ENCODE measurements around the gene UGT1A8.

The UGT1A8 gene

DNA sequence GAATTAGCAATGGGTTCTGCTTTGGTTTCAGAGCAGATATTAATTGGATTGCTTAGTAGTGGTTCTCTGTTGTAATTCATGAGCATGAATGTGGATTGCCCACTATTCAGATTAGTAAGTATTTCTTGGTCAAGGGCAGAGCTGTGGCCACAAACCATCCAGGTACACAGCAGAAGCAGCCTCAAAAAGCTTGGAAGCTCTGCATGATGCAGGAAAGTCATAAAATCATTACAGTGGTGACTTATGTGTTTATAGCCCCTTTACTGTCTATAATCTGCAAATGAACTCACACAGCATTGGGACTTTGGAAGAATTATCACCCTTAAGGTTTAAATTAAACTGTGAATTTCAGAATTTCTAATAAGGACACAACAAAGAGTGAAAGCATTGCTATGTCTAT, 140.7 kb downstream of the UGT1A8 start:
- FAIRE-seq = no peak

DNA sequence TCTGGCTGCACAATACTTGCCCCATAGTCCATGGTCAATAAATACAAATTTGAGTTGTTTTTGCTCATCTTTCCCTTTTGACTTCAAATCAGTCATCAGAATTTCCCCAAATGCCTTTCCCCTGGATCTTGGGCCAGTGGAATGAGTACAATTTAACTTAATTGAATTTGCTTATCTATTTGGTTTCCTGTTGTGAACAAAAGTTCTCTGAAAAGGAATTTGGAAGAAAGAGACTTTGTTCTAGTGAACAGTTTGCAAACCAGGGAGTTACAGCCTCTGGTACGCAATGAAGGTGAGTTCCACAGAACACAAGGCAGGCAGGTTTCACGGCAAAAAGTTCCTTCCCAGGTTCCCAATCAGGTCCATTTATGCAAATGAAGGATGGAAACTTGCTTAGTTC, 141.4 kb downstream of the UGT1A8 start:
- FAIRE-seq (no peak), DNase-seq (ENCODE audit: insufficient read length, low spot score) (no peak)

More for the DNA sequence above, 140.7 kb downstream of the UGT1A8 start:
- no peak for DNase-seq (ENCODE audit: insufficient read length, low spot score)

GRCh38 chr2:233760043-233760442, 142.6 kb downstream of the UGT1A8 start, which contains the start of gene UGT1A1:
UGT1A1 (plus strand) TSS chr2:233760270; CDS start chr2:233760288, 18 bp downstream.
- DNase-seq (ENCODE audit: insufficient read length, low spot score) (no peak), FAIRE-seq (no peak)

DNA sequence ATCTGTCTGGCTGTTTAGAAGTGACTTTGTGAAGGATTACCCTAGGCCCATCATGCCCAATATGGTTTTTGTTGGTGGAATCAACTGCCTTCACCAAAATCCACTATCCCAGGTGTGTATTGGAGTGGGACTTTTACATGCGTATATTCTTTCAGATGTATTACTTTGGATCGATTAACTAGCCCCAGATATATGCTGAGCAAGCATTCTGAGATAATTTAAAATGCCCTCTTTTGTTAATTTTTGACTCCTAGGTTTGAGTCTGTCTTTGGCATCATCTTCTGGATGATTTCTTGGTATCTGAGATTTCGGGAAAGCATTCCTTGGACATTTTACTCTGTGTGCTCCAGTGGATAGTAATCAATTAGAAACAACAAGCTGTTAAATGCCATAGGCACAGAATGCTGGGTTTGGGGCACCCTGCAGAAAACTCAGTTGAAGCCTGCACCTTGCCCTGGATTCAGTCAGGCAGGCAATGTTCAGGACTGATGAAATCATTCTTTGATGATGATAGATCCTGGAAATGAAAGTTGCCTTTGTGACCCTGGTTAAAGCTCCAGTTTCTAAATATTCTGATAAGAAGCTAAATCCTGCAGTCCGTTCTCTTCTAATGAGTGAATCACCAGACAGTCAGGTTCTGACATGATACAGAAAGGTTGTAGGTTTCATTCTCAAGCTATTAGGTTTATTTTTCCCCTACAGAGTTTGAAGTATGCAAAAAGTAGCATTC, 143.8 kb downstream of the UGT1A8 start:
- FAIRE-seq = no peak
- DNase-seq (ENCODE audit: insufficient read length, low spot score) = no peak

- no peak for FAIRE-seq
- no peak for DNase-seq (ENCODE audit: insufficient read length, low spot score)
These were observed 146.8 kb downstream of the UGT1A8 start for GRCh38 chr2:233764264-233764663.

DNA sequence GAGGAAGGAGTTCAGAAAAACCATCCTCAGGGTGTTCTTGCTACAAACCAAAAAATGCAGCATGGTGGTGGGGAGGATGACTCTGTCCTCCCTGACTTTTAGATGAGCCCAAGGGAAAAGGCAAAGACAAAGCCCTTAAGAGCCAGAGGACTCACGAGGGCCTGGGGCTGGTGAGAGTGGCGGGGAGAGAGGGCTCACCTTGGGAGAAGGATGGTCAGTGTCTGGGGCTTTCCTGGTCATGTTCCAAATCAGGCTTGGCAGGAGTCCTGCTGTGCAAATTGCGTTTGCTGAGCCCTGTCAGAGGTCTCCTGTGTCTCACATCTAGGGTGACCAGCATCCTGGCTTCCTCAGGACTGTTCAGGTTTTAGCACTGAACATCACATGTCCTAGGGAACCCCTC, 147.3 kb downstream of the UGT1A8 start:
- DNase-seq (ENCODE audit: insufficient read length, low spot score) (no peak), FAIRE-seq (no peak)

DNA sequence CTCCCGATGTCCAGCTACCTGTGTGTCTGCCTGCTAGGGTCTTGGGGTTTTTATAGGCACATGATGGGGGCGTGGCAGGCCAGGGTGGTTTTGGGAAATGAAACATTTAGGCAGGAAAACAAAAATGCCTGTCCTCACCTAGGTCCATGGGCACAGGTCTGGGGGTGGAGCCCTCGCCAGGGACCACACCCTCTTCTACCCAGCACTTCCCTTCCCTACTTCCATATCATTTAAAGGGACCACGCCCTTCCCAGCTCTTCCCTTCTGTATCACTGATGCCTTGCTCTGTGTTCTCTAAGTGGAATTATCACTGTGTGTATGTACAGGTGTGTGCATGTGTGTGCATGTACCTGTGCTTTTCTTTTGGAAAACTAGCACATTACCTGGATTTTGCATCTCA, 149.0 kb downstream of the UGT1A8 start:
- FAIRE-seq (no peak), DNase-seq (ENCODE audit: insufficient read length, low spot score) (no peak)

DNA sequence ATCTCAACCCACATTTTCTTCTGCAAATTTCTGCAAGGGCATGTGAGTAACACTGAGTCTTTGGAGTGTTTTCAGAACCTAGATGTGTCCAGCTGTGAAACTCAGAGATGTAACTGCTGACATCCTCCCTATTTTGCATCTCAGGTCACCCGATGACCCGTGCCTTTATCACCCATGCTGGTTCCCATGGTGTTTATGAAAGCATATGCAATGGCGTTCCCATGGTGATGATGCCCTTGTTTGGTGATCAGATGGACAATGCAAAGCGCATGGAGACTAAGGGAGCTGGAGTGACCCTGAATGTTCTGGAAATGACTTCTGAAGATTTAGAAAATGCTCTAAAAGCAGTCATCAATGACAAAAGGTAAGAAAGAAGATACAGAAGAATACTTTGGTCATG, 150.6 kb downstream of the UGT1A8 start:
- DNase-seq (ENCODE audit: insufficient read length, low spot score) = no peak
- no peak for FAIRE-seq

- no peak for DNase-seq (ENCODE audit: insufficient read length, low spot score)
- FAIRE-seq = no peak
These were observed 151.8 kb downstream of the UGT1A8 start for GRCh38 chr2:233769260-233769659.

DNA sequence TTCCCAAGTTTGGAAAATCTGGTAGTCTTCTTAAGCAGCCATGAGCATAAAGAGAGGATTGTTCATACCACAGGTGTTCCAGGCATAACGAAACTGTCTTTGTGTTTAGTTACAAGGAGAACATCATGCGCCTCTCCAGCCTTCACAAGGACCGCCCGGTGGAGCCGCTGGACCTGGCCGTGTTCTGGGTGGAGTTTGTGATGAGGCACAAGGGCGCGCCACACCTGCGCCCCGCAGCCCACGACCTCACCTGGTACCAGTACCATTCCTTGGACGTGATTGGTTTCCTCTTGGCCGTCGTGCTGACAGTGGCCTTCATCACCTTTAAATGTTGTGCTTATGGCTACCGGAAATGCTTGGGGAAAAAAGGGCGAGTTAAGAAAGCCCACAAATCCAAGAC, 154.7 kb downstream of the UGT1A8 start:
- DNase-seq (ENCODE audit: insufficient read length, low spot score) = no peak
- no peak for FAIRE-seq

DNA sequence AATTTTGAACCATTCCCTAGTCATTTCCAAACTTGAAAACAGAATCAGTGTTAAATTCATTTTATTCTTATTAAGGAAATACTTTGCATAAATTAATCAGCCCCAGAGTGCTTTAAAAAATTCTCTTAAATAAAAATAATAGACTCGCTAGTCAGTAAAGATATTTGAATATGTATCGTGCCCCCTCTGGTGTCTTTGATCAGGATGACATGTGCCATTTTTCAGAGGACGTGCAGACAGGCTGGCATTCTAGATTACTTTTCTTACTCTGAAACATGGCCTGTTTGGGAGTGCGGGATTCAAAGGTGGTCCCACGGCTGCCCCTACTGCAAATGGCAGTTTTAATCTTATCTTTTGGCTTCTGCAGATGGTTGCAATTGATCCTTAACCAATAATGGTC, 155.2 kb downstream of the UGT1A8 start:
- FAIRE-seq = no peak
- DNase-seq (ENCODE audit: insufficient read length, low spot score) = no peak

- FAIRE-seq = no peak
These were observed 156.4 kb downstream of the UGT1A8 start for GRCh38 chr2:233773854-233774253.

GRCh38 chr2:233775414-233775813, 158.0 kb downstream of the UGT1A8 start:
- DNase-seq (ENCODE audit: insufficient read length, low spot score) (no peak), FAIRE-seq (no peak)

More at GRCh38 chr2:233773854-233774253, 156.4 kb downstream of the UGT1A8 start:
- DNase-seq (ENCODE audit: insufficient read length, low spot score) = no peak

- DNase-seq (ENCODE audit: insufficient read length, low spot score) (no peak), FAIRE-seq (no peak)
These were observed 160.6 kb downstream of the UGT1A8 start, which contains the start of gene MROH2A for GRCh38 chr2:233778030-233778429. MROH2A (plus strand) TSS chr2:233778330; CDS start chr2:233779359, 1,029 bp downstream.

DNA sequence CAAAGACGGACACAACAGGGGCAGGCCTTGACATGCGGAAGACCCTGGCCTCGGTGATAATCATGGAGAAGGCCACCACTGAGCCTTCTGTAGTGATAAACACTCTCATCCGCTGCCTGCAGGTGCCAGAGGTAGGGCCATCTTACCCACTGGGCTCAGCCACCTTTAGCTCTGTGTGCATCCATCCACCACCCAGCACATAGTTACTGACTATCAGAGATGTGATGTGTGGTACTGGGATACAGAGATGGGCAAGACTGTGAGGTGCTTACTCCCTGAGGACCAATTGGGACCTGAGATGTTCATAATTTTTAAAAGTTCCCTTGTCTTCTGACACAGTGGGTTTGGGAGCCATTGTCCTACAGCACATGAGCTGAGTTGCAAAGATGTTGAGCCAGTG, 162.3 kb downstream of the UGT1A8 start:
- FAIRE-seq (no peak), DNase-seq (ENCODE audit: insufficient read length, low spot score) (no peak)

DNA sequence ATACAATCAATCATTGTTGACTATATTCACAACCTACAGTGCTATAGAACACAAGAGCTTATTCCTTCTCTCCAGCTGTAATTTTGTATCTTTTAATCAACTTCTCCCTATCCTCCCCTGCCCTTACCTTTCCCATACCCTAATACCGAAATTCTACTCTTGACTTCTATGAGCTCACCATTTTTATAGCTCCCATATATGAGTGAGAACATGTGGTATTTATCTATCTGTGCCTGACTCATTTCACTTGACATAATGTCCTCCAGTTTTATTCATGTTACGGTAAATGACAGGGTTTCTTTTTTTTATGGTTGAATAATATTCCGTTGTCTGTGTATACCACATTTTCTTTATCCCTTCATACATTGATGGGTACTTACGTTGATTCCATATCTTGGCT, 163.3 kb downstream of the UGT1A8 start:
- no peak for FAIRE-seq

DNA sequence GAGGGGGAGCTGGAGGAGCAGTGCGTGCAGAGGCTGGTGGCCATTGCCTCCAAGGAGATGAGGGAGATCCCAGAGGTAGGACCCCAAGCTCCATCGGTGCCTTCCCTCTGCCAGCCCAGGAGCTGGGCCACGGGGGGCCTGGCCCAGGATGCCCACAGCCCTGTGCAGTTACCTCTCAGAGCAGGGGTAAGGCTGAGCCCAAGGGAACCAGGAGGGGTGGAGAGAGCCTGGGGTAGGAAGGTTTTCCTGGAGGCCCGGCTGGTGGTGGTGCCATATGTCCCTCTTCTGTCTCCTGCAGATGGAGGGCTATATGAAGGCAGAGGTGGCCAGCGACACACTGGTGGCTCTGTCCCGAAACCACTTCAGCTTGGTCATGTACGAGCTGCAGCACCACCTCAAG, 172.1 kb downstream of the UGT1A8 start:
- FAIRE-seq (no peak), DNase-seq (ENCODE audit: insufficient read length, low spot score) (no peak)

More for the DNA sequence above, 163.3 kb downstream of the UGT1A8 start:
- no peak for DNase-seq (ENCODE audit: insufficient read length, low spot score)

GRCh38 chr2:233791151-233791882, 173.9 kb downstream of the UGT1A8 start:
- DNase-seq (ENCODE audit: insufficient read length, low spot score) (no peak), FAIRE-seq (no peak)

DNA sequence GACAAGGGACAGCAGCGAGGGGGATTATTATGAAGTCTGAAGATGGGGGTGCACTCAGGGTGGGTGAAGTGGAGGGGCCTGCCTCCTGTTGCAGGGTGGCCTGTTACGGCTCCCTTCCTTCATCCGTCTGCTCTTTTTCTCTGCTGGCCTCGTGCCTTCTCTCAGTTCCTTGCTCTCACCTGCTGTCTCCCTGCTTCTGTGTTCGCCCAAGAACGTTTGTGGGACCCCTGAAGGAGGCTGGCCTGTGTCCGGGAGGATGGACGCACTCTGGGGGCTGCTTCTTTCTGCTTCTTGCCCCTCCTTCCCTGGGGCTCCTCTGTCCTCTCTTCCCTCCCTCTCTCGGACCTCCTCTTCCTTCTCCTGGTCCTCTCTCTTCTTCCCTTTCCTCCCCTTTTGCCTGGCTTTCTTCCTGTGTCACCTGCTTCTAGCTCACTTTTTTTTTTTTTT, 174.5 kb downstream of the UGT1A8 start:
- FAIRE-seq = no peak
- DNase-seq (ENCODE audit: insufficient read length, low spot score) = no peak

DNA sequence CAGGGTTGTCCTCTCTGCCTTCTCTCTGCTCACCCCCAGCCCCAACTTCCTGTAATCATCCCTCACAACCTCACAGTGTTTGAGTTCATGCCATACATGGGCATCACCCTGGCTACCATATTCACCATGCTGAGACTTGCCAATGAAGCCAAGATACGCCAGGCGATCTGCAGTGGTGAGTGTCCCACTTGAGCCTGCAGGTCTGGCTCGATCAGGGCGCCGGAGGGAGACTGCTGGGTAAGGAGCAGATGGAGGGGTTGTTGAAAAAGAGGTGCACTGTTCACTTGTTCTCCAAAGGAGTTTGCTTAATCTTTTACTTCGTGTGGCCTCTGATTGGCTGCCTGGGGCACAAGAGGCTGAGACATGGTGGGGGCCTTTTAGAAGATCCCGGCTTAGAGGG, 175.3 kb downstream of the UGT1A8 start:
- DNase-seq (ENCODE audit: insufficient read length, low spot score) (no peak), FAIRE-seq (no peak)

GRCh38 chr2:233793465-233794127, 176.2 kb downstream of the UGT1A8 start:
- DNase-seq (ENCODE audit: insufficient read length, low spot score) (no peak), FAIRE-seq (no peak)

Measured in GM19239 (cell line).